GM21825 (cell line): ENCODE results near the gene HOXD1.

Experiments used
- ATAC-seq: cut with Tn5 transposase; IDR thresholded peaks from one replicate; pipeline ENCODE4 v1.9.1; 2021; ENCODE audit warnings: mild to moderate bottlenecking, moderate library complexity; ENCODE audit not compliant: unreplicated experiment

Gene HOXD1

DNA sequence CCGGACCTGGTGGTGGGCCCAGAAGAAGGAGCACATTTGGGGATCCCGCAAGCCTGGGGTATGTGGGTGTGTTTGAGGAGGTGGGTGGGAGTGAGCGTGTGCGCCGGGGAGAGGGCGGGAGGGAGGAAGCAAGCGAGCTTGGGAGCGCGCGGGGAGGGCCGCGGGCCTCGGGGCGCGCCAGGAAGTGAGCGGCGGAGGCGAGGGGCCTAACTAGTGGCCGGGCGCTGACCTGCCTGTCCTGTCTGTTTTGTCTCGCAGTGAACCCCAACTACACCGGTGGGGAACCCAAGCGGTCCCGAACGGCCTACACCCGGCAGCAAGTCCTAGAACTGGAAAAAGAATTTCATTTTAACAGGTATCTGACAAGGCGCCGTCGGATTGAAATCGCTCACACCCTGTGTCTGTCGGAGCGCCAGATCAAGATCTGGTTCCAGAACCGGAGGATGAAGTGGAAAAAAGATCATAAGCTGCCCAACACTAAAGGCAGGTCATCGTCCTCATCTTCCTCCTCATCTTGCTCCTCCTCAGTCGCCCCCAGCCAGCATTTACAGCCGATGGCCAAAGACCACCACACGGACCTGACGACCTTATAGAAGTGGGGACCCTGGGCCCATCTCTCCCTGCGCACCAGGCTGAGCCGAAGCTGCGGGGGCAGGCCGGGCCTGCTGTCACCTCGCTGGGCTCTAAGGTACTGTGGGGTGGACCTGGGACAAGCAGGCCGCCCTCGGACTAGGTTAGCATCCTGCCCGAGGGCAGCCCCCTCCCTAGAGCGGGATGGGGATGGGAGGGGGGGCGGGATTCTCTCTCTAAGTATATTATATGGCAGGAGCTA is 35.9 kb upstream of the HOXD1 start:
- ATAC-seq, result no peak

DNA sequence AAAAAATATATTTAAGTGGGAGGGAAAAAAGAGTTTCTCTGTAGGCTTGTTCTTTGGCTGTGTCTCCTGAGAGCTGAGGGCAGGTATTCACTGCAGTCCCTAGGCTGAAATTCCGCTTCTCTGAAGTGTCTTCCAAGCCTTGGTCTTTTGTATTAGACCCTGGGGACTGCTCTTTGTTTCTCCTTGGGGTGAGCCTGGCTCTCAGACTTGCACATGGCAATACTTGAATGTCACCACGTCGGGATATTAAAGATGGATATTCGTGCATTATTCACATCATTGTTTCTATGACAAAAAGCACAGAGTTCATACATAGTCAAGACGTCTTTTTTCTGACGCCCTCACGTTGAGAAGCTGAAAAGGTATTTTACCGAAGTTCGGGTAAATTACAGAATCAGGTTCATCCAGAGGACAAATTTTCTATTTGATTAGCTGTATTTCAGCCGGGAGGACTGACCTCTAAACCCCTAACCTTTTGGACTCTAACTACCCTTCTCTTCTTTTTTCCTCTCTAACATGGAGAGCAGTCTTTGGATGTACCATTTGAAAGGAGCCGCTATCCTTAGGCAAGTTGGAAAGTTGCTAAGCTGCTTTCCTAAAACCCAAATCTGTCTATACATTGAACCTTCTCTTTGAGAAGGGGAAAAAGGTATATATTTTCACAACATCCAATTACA is 33.8 kb upstream of the HOXD1 start:
- no peak for ATAC-seq

DNA sequence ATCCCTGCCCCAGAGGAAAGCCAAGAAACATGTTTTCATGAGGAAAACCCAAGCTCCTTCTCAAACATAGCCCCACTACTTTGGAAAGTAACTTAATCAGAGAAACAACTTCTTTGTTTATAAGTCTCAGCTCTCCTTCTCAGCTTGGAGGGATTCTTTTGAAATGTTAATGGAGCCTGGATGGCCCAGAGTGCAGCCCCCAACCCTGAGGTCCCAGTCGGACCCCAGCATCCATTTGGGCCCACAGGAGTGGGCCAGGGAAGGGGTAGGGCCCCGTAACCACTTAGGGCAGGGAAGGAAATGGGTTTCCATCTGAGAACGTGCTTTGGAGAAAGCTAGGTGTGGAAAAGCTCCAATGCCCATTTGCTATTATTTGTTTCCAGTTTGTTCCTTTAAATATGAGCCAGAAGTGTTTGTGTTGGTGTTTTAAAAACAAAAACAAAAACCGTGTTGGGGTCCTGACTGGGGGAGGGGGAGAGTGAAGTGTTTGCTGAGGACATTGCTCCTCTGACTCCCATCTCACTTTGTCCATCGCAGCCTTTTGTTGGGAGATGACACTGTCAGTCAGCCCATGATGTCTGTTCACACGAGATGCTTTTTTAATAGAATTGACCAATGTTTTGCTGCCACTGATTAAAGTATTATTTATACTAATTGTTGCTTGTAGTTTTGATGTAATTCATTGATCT is 33.0 kb upstream of the HOXD1 start:
- ATAC-seq, result no peak

DNA sequence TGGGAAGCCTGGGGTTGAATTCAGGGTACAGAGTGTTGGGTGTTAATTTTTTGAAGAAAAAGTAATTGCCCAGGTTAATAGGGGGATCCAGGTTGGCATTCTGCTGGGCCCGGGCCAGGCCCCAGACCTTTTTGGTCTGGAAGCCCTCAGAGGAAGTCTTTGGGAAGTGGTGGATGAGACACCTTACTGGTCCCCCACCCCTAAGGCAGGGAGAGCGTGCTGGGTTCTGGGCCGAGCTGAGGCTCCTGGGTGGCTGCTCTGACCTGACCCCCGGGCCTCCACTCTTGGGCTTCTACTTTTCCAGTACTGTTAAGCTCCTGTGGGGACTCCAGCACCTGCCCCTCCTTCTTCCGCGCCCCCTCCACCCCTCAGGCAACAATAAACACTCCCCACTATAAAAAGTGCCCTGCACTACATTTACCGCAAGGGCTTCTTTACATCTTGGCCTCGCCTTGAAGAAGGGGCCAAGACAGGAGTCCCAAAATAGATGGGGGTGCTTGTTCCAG is 32.1 kb upstream of the HOXD1 start:
- no peak for ATAC-seq

DNA sequence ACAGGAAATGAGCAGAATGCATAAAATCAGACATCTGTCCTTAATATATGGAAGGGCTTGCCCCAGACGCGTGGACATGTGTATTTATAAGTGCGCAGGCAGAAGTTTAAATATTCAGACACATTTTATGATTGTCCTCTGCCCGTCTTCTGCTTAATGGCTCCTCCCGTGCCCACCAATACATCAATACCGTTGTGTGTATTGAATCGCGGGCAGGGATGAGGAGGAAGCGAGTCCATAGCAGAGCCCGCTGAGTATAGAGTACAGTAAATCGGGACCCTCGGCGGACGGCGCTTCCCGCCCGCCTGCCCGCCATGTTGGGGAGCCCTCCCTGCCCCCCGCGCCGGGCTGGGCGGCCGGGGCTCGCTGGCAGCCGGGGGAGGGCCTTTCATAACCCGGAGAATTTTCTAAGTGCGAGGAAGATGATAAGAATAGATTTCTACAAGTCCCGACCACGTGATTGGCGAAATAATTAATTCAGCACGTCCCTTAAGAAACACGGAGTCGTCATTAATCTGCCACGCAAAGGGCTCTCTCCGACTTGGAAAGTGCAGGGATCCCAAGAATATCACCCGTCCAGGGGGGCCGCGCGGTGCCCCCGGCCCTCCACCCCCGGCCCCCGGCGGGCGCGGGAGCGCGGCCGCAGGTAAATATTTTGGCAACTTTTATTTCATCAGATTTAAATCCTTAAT is 31.5 kb upstream of the HOXD1 start, which contains the start of gene HOXD3:
Gene HOXD3, plus strand, starts transcription at position 501 of the 692 bp plus-strand sequence. CDS start 11,808 bp downstream, outside the sequence.
- no peak for ATAC-seq

DNA sequence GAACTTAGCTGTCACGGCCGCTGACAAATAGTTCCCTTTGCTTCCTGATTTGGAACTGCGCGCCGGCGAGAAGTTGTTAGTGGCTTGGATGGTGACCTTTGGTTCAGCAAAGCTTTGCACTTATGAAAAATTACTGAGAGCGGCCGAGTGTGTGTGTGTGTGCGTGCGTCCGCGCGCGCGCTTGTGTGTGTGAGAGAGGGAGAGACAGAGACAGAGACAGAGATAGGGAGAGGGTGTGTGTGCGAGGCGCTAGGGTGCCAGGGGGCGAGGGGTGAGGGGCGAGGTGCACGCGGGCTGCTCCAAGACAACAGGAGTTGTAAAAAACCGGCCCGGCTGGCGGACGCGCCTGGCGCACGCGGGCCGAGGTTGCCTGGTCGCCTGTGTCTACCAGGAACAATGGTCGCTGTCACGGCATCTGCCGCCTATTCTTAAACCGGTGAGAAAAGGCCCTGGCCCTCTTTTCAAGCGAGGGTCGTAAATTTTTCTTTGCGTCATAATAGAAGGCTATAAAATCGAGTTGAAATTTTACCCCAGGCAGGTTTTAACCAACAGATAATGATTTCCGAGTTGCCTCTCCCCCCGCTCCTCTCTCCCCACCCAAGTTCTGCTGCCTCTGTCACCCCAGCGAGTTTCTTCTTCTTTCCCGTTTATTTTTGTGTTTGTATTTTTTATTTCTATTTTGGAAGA is 30.8 kb upstream of the HOXD1 start:
- ATAC-seq, result no peak

DNA sequence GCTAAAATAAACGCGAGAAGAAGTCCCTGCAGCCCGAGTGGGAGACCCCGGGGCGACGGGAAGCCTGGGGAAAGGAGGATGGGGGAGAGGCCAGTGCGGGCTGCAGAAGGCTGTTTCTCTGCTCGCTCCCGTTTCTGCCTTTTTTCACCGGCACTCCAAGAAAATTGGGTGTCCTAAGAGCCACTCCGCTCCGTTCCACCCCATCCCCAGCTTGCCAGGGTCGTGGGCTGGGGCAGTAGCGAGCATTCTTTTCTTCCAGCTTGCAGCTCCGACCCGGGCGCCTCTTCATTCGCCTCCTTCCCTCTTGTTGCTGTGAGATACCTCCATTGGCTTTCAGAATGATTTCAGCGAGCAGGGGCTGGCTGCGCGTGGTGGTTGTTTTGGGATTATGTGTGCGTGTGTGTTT is 30.3 kb upstream of the HOXD1 start:
- ATAC-seq, result no peak

DNA sequence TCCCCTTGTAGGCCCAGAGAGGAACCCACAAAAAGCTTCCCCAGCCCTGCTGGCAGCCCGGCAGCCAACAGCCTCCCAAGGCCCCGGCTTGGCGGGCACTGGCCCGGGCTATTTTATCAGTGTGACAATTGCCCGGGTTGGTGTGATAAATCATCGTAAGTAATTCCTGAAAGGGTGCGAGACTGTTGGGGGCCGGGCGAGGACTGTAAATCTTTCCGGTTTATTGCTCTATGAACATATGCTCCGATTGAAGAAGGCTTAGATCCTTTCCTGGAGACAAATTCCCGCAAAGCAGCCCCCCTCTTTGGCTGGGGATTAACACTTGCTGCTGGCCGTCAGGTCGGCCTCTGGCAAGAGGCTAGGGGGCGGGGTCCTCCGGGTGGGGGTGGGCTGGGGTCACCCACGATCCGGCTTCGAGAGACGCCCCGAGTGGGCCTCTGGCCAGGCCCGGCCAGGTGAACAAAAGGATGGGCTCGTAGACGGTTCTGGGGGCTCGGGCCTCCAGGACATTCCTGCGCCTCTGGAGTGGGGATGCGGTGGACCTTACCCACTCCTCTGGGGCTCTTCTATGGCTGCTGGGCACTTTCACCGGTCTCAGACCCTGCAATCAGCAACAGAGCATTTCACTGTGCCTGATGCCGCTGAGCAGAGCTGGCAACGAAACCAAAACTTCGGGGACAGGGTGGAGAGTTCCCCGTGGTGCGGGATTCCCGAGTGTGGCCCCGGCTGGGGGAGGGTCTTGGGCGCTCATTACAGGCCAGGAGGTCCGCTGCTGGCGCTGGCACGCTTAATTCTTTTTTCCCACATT is 29.4 kb upstream of the HOXD1 start:
- no peak for ATAC-seq

DNA sequence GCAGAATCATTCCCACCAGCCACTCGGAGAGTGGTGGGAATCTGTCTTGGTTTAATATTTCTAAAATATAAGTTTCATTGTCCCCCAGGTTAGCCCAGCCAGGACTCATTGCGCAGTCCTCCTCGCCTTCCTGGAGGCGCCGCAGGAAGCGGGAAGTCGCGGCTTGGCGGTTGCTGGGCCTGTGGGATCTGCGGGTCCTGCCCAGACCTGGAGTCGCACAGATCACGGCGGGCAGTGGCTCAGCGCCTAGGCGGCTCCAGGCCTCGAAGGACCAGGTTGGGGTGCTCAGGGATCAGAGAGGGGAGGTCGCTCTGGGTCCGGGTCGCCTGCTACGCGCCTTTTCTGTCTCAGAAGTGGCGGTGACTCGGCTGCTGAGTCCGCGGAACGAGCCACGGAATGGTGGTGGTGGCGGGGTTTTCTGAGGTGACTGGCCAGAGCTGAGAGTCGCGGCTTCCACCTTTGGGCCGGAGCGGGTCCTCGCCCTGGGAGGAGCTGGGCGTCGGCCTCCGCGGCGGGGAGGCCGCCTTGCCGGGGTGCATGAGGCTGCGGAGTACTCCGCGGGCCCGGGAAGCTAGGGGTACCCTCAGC is 28.7 kb upstream of the HOXD1 start:
- ATAC-seq, result no peak

DNA sequence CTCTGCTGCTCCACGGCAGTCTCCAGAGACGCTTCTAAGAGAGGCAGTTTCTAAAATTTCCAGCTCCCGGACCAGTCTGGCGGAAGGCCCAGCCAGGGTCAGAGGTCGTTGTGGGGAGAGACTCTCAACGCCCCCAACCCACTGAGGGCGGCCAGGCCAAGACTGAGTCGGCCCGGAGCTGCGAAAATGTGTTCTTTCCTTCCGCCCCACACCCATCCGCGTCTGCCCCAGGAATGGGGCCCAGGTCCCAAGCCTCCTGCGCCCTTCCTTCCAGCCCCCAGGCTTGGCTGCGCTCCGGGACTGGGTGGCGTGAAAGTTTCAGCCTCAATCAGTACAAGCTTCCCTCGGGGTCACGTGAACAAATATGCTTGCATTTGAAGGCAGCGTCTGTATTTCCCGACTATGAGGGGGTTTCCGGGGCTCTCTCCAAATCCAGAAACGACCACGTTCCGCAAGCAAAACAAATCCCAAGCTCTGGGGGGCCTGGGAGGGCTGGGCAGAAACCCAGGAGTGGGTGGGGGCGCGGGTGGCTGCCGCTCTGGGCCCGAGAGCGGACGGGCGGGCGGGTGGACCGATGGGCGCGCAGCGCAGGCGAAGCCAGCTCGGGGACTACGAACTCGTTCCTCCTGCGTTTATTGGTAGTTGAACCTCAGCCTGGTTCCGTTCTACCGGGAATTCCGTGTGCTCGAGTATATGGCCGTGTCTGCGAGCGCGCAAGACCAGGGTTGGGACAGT is 28.1 kb upstream of the HOXD1 start:
- ATAC-seq, result no peak

DNA sequence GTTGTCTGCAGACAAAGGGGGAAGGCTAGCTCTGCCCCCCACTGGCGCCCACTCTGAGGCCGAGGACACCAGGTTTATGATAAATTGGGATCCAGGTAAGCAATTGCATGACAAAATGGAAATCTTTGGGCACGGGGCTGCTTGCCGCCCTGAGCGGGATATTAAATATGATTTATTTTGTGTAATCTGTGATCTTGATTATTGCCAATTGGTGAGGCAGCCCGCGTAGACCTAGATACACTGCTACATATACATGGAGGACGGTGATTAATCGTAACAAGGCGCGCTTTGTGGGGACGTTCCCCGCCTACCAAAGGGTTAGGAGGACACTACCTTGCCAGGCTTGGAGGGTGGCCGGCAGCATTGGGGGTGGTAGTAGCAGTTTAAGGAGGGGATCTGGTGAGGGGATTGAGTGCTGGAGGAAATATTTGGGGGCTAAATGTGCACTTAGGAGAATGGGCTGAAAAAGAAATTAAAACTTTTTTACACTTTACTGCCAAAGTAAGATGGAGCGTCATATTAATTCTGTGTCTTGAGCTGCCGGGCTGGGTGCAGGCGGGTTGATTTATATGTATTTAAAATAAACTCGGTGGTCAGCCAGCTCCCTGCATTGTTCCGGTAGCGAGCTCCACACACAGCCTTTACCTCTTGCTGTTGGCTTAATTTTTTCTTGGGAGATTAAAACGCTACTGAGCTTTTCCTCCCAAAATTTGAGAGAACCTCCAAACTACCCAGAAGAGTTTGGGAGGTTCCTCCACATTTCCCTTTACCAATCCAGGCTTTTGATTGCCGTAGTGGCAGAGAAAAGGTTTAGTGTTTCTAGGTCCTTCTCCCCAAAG is 27.3 kb upstream of the HOXD1 start:
- no peak for ATAC-seq

DNA sequence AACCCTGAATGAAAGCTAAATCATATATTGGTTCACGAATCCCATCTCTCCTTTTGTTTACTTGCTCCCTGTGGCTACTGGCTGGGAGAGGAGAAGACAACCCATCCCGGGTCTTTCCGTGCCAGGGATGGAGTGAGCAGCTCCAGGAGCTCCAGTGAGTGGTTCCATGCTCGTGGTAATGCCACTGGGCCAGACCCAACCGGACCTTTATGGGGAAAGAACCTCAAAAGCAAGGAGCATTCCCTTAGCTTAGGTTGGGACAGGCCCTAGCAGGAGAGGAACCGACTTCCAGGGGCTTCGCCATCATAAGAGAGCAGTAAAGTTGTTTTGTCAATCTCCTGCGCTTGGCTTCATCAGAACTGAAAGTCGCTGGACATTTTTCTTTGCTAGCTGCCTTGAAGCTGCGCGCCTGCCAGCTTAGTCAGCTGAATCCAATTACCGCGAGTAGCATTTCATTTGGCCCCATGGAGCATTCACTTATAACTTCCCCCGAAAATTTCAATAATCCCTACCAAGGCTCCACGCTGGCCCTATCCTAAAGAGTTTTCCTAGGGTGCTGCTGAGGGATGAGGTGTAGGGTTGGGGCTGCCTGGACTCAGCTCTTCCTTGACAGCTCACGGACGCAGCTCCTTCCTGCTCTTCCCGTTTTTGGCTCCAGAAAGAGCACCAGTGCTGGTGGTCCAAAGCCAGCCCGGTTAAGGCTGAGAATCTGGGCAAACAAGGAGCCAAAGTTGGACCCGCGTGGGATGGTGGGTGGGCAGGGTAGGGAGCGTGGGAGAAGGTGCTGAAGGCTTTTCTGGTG is 26.4 kb upstream of the HOXD1 start:
- ATAC-seq, result no peak

DNA sequence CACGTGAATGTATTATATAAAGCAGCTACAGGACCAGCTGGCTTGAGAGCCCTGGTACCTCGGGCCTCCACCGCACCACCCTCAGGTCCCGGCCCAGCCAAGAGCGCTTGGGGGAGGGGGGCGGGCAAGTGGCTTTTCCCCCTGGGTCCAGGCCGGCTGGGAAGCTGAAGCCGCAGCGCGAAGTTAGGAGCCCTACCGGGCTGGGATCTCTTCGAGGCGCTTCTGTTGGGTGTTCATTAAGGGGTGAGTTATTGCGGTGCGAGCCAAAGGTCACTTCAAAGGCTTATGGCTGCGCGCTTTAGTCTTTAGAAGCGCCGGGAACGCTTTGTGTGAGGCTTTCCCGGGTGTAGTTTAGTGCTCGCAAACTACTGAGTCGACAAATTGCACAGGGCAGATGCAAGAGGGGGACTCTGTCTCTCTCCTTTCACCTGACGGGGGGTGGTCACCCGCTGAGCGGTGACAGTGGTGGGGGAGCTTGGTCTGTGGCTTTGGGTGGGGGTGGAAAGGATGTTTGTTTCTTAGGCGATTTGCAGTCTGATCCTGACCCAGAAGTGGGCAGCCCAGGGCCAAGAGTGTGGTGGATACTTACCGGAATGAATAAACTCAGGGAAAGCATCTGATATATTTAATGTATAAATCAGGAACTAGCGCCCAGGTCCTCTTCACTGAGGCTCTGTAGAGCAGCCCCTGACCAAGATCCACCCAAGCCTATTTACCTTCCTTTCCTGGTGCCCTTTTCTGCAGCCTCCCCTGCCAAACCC is 25.4 kb upstream of the HOXD1 start:
- ATAC-seq, result no peak

DNA sequence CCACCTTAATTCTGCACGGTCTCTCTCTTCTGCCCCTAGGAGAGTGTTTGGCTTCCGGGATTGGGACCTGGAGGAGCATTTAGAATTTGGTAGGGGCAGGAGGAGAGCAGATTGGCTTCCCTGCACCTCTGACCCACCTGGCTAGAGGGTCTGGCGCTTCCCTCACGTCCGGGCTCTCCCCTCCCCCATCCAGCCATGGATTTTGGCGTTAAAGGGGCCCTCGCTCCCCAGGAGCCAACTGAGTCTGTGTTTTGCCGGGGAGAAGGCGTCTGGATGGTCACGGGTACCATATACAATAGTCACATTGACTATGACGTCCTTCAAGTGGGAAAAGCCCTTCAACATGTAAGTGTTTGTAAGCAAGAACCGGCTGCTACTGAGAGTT is 24.8 kb upstream of the HOXD1 start:
- ATAC-seq, result no peak

DNA sequence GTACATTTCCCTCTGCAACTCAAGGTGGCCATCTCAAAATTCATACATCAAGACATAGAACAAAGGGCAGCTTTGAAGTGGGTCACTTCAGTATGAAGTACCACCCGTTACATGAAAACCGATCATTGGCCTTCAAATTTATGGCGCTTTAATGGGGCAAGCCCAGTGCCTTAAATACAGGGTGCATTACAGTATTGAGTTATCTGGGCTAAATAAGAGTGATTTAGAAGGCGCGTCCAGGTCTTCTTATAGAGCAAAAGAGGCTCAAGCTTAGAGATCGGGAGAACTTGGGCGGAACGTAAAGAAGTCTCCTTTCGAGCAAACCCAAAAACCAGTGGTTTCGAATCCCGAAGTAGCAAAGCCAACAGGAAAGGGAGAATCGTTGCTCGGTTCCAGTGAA is 24.3 kb upstream of the HOXD1 start:
- no peak for ATAC-seq
